ENCODE data around the gene HTT. TPM values are rescaled to one million over a fixed set of nuclear protein-coding genes. Genes with fewer than 3 reads are reported as not detected.

Gene HTT
- total RNA-seq = 17.9 and 22.2 TPM in 2 replicates

DNA sequence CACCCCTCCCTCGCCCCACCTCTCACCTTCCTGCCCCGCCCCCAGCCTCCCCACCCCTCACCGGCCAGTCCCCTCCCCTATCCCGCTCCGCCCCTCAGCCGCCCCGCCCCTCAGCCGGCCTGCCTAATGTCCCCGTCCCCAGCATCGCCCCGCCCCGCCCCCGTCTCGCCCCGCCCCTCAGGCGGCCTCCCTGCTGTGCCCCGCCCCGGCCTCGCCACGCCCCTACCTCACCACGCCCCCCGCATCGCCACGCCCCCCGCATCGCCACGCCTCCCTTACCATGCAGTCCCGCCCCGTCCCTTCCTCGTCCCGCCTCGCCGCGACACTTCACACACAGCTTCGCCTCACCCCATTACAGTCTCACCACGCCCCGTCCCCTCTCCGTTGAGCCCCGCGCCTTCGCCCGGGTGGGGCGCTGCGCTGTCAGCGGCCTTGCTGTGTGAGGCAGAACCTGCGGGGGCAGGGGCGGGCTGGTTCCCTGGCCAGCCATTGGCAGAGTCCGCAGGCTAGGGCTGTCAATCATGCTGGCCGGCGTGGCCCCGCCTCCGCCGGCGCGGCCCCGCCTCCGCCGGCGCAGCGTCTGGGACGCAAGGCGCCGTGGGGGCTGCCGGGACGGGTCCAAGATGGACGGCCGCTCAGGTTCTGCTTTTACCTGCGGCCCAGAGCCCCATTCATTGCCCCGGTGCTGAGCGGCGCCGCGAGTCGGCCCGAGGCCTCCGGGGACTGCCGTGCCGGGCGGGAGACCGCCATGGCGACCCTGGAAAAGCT is at the start of gene HTT, which contains the start of gene HTT-AS:
TSS of gene HTT (plus strand) at position 604 of the 768 bp plus-strand sequence. CDS start at position 749, 145 bp downstream.
TSS of gene HTT-AS (minus strand) at position 461 of the 768 bp plus-strand sequence.

DNA sequence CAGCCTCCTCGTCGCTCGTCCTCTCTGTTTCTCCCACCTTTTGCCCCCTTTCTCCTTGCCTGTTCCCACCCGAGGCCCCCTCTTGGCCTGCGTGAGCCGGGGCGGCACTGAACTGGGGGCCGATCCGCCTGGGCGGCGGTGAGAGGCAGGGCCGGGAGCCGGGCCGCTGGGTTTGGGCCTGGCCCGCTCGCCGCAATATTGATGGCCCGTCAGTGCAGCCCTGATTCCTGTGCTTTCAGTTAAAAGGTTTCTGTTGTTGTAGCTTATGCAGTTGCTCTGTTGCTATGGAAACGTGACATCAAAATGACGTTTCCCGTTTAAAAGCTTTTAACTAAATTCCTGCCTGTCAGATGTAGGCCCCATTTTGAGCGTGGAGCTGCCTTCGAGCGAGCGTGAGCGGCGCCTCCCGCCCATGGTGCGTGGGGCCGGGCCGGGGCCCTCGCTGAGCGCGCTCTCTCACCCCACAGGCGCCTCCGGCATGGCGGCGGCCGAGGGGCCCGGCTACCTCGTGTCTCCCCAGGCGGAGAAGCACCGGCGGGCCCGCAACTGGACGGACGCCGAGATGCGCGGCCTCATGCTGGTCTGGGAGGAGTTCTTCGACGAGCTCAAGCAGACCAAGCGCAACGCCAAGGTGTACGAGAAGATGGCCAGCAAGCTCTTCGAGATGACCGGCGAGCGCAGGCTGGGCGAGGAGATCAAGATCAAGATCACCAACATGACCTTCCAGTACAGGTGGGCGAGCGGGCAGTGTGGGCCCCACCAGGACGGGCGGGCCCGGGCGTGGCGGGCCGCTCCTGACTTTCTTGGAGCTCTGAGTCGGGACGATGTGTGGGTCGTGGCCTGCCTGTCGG is 174.6 kb downstream of the HTT start, which contains the start of gene MSANTD1:
TSS of gene MSANTD1 (plus strand) at position 349 of the 851 bp plus-strand sequence. CDS start at position 413, 64 bp downstream.

GRCh38 chr4:3292571-3293400 is 218.3 kb downstream of the HTT start, which contains the start of gene RGS12:
TSS of gene RGS12 (plus strand) at chr4:3293021. CDS start at chr4:3316171, 23,150 bp downstream.

Other genes with a start within 250 kb of the HTT start
- 163 and 166 TPM in 2 replicates for gene ADD1, start 230.8 kb upstream of the HTT start, total RNA-seq
- gene NOP14, start 111.3 kb upstream of the HTT start, total RNA-seq = 20.5 and 21.1 TPM in 2 replicates
- 1.7 and 2.5 TPM in 2 replicates for gene GRK4, start 111.1 kb upstream of the HTT start, total RNA-seq
- not detected in 2 replicates for gene HTT-AS, start 143 bp upstream of the HTT start, total RNA-seq
- gene MSANTD1, start 174.5 kb downstream of the HTT start, total RNA-seq = not detected in 2 replicates
- 6.1 and 8.2 TPM in 2 replicates for gene RGS12, start 218.3 kb downstream of the HTT start, total RNA-seq

Measured in myometrial cell (primary cell).